Right lobe of liver (tissue), 4 donors: Measurements from ENCODE around the gene RPLP2.

Source experiments
- POLR2A ChIP-seq: fragments of 450-650 bp; IDR thresholded peaks from one replicate; pipeline ENCODE4 v1.6.1; 2017; ENCODE audit warnings: antibody characterized with exemption, mild to moderate bottlenecking
- TF ChIP-seq, protein P1 (sequence below), 4 donors: fragments of 200-600 bp in 3 of 4; fragments of 450-650 bp in 1 of 4; IDR thresholded peaks; one replicate each; pipeline versions ENCODE4 v1.5.1 to v1.8.0; 2016 to 2022; ENCODE audit warnings: antibody characterized with exemption in 4 of 4, mild to moderate bottlenecking in 2 of 4
- donor health status: DM: no; HTN: no; CAD: no.
- donor health status: DM: no; HTN: no; CAD: no.
- donor health status: DM: no; HTN: yes; CAD: no.

- TF ChIP-seq POLR2A: no peak
- TF ChIP-seq, protein P1, sequence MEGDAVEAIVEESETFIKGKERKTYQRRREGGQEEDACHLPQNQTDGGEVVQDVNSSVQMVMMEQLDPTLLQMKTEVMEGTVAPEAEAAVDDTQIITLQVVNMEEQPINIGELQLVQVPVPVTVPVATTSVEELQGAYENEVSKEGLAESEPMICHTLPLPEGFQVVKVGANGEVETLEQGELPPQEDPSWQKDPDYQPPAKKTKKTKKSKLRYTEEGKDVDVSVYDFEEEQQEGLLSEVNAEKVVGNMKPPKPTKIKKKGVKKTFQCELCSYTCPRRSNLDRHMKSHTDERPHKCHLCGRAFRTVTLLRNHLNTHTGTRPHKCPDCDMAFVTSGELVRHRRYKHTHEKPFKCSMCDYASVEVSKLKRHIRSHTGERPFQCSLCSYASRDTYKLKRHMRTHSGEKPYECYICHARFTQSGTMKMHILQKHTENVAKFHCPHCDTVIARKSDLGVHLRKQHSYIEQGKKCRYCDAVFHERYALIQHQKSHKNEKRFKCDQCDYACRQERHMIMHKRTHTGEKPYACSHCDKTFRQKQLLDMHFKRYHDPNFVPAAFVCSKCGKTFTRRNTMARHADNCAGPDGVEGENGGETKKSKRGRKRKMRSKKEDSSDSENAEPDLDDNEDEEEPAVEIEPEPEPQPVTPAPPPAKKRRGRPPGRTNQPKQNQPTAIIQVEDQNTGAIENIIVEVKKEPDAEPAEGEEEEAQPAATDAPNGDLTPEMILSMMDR (IDR thresholded peaks at IDR 0.05): no peak
Measured at GRCh38 chr11:763549-764321, 46.0 kb upstream of the RPLP2 start.
